Measurements from ENCODE around the gene SORL1-AS1.

DNA sequence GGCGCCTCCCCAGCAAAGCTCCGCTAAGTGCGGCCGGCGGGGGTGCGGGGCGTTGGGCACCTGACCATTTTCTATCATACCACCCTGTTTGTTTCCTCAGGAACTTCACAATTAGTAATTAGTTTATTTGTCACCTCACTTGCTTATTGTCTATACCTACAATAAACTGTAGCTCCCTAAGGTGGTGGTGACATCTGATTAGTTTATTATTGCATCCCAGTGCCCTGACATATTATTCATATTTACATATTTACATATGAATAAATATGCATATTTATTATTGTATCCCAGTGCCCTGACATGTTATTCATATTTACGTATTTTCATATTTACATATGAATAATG lies 25.4 kb downstream of the SORL1-AS1 start:
- TF ChIP-seq CTCF (IDR thresholded peaks at IDR 0.05) (no peak), POLR2A (IDR thresholded peaks at IDR 0.05) (no peak)
